HFFc6 (cell line): Measurements from ENCODE around the gene FAM222A. TPM values are rescaled to one million over a fixed set of nuclear protein-coding genes. Genes with fewer than 3 reads are reported as not detected.

ENCODE experiments used
- DNase-seq: peaks from one replicate; pipeline ENCODE4 v3.0.0-alpha.2; 2018
- H3K27ac Mint-ChIP-seq: 2 replicates; pipeline ENCODE4 v1.8.0; 2020; ENCODE audit warnings: mild to moderate bottlenecking, mixed read lengths
- H3K27me3 Mint-ChIP-seq: 2 replicates; pipeline ENCODE4 v1.8.0; 2021; ENCODE audit warnings: mild to moderate bottlenecking, moderate library complexity, mixed read lengths; ENCODE audit not compliant: insufficient read depth
- H3K36me3 Mint-ChIP-seq: 2 replicates; pipeline ENCODE4 v1.8.0; 2021; ENCODE audit warnings: low read depth, mixed read lengths
- H3K4me1 Mint-ChIP-seq: 2 replicates; pipeline ENCODE4 v1.8.0; 2020; ENCODE audit warnings: low read depth, mixed read lengths
- H3K4me3 Mint-ChIP-seq: 2 replicates; pipeline ENCODE4 v1.8.0; 2020; ENCODE audit warnings: mild to moderate bottlenecking, moderate library complexity, mixed read lengths
- H3K9me3 Mint-ChIP-seq: 2 replicates; pipeline ENCODE4 v1.8.0; 2020; ENCODE audit warnings: mild to moderate bottlenecking, mixed read lengths
- CTCF ChIP-seq: fragments of 200-600 bp; sonication (generic); IDR thresholded peaks from 2 replicates; pipeline ENCODE4 v1.5.0; 2021; ENCODE audit warnings: antibody characterized with exemption, mild to moderate bottlenecking
- total RNA-seq, 6 experiments: library from RNA; stranded (reverse); fragmentation: NEBNext Ultra II Directional; extraction: Animal tissue kit (Norgen Biotek cat#: 25700); gene quantifications; 2 replicates in 1 of 6; 3 replicates in 5 of 6; pipeline ENCODE4 v1.2.3, GENCODE V29; 2021

FAM222A gene
- total RNA-seq, 6 experiments from 2014 or later: 0.46 to 0.65 (median 0.64) TPM

DNA sequence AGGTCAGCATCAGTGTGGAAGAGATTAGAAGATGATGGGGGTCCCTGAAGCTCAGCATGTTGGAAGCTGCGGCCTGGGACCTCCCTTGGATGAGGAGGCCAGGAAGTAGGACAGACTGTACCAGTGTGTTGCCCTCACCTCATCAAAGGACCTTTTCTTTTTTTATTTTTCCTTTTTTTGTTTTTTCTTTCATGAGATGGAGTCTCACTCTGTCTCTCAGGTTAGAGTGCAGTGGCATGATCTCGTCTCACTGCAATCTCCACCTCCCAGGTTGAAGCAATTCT is 16.4 kb upstream of the FAM222A start:
- Mint-ChIP-seq H3K27me3 (peaks cover 30% of the 10 kb centered on the region), H3K27ac (no peak overlapping the region), H3K4me3 (no peak overlapping the region), H3K9me3 (no peaks in the 10 kb centered on the region), H3K4me1 (peaks cover 6% of the 10 kb centered on the region; the same call in 1 of the 2 replicates), H3K36me3 (no peaks in the 10 kb centered on the region)
- no peak for DNase-seq
- TF ChIP-seq CTCF: no peak

DNA sequence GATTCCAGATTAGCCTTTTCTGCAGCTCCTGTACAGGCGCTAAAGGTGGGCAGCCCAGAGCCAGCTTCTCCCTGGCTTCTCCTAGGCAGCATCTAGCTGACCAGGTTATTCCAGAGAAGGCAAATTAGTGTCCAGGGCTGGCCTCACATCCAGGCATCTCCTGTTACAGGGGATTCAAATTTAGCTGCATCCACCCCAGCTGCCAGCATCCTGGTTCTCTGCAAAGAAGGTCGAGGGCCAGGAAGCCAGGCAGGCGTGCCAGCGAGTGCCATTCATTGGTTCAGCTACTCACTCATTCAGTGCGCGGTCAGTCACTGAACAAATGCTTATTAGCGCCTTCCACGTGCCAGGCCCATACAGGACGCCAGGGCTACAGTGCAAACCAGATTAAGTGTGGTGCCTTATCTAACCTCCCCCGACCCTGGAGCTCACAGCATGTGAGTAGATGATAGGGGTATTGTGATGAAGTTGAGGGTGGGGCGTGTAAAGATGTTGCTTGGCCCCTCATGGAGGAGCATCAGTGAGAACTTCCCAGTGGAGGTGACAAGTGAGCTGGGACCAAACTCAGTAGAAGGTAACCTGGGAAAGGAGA is 15.7 kb upstream of the FAM222A start:
- Mint-ChIP-seq H3K36me3 (no peaks in the 10 kb centered on the region), H3K27me3 (peaks cover 26% of the 10 kb centered on the region), H3K9me3 (no peaks in the 10 kb centered on the region), H3K4me1 (peaks cover 6% of the 10 kb centered on the region; the same call in 1 of the 2 replicates), H3K4me3 (no peak overlapping the region), H3K27ac (no peak overlapping the region)
- DNase-seq: no peak
- TF ChIP-seq CTCF: no peak

- H3K27me3 Mint-ChIP-seq: peaks cover 25% of the 10 kb centered on the region
- peaks cover 6% of the 10 kb centered on the region; the same call in 1 of the 2 replicates for H3K4me1 Mint-ChIP-seq
- H3K4me3 Mint-ChIP-seq: no peak overlapping the region
- no peak overlapping the region for H3K27ac Mint-ChIP-seq
- no peaks in the 10 kb centered on the region for H3K9me3 Mint-ChIP-seq
- TF ChIP-seq CTCF: no peak
- no peaks in the 10 kb centered on the region for H3K36me3 Mint-ChIP-seq
- no peak for DNase-seq
These were observed 14.8 kb upstream of the FAM222A start for GRCh38 chr12:109698820-109699219.

DNA sequence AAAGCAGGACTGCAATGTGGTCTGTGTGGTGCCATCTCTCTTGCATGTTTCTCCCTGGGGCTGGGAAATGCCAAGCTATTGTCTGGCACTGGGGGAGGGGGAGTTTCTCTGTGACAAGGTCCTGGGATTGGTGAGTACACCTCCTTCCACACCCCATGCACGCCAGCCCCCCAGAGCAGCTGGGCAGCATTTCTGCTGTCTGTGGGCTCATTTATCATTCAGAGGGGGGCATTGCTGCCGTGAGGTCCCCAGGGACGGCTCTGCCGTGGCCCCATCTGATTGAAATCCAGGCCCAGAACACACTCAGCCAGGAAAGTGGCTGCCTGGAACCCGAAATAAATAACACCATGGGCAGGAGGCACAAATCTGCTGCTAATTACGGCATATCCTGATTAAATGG is 12.6 kb upstream of the FAM222A start:
- peaks cover 6% of the 10 kb centered on the region; the same call in 1 of the 2 replicates for H3K4me1 Mint-ChIP-seq
- no peak overlapping the region for H3K27ac Mint-ChIP-seq
- no peaks in the 10 kb centered on the region for H3K36me3 Mint-ChIP-seq
- H3K4me3 Mint-ChIP-seq: no peak overlapping the region
- TF ChIP-seq CTCF: no peak
- DNase-seq: no peak
- peaks cover 25% of the 10 kb centered on the region for H3K27me3 Mint-ChIP-seq
- H3K9me3 Mint-ChIP-seq: no peaks in the 10 kb centered on the region

GRCh38 chr12:109702111-109702841 is 11.3 kb upstream of the FAM222A start:
- Mint-ChIP-seq H3K4me1 (no peaks in the 10 kb centered on the region), H3K27ac (no peak overlapping the region)

More at GRCh38 chr12:109702111-109702841, 11.3 kb upstream of the FAM222A start:
- DNase-seq: no peak
- Mint-ChIP-seq H3K9me3 (no peaks in the 10 kb centered on the region), H3K4me3 (no peak overlapping the region), H3K36me3 (no peaks in the 10 kb centered on the region), H3K27me3 (peaks cover 26% of the 10 kb centered on the region)
- no peak for TF ChIP-seq CTCF
